Heart left ventricle (tissue), 13 donors: ENCODE results near the gene OR2J1.

Experiments
- POLR2A ChIP-seq, 2 donors: fragments of 450-650 bp; IDR thresholded peaks; one replicate each; pipeline ENCODE4 v1.6.1; 2017; ENCODE audit warnings: antibody characterized with exemption in 2 of 2, mild to moderate bottlenecking in 2 of 2, moderate library complexity in 2 of 2
- TF ChIP-seq, protein P1 (sequence below), 12 donors: fragments of 200-600 bp; sonication (generic) in 4 of 12; IDR thresholded peaks; one replicate each; pipeline versions ENCODE4 v1.5.0 to v1.8.0; 2018 to 2022; ENCODE audit warnings: antibody characterized with exemption in 12 of 12, mild to moderate bottlenecking in 5 of 12
- donor health status: ischemic (EF 13 %, LVEDD 7.1; RV severe dilation, severe dysfunction).
- donor health status: DM: no; HTN: yes; CAD: no.
- donor health status: DM: no; HTN: no; CAD: no.
- donor health status: ischemic (EF 25% LVEDD 6.9; RV normal size, moderate dysfunction).
- donor health status: ischemic (EF 25% LVEDD 5.7; RV mildly dilated, moderate dysfunction).
- donor health status: ischemic (EF 35%, LVEDD 5.7; RV mildly dilated, moderate dysfunction).
- donor health status: nonischemic (EF 11% LVEDD 7.7; RV severe dilation, severe dysfunction).
- donor health status: DM: yes; HTN: yes; CAD: no.
- donor health status: PGD.
- donor health status: ischemic (EF 29% LVEDD 5.4; RV normal size, mild dysfunction).
- donor health status: nonischemic (EF 23%, LVEDD 6.1; RV moderate dilation, normal function).

DNA sequence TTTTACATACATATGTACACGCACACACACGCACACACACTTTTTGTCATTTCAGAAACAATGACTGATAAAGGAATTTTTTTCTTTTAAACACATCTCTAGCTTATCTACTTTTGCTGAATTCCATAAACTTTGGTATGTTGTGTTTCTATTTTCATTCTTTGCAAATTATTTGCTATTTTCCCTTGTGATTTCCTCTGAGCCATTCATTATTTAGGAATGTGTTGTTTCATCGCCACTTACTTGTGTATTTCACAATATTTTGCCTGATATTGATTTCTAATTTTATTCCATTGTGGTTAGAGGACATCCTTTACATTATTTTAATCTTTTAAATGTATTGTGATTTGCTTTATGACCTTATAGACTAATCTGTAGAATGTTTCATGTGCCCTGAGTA is 47.8 kb downstream of the OR2J1 start:
- TF ChIP-seq, protein P1, sequence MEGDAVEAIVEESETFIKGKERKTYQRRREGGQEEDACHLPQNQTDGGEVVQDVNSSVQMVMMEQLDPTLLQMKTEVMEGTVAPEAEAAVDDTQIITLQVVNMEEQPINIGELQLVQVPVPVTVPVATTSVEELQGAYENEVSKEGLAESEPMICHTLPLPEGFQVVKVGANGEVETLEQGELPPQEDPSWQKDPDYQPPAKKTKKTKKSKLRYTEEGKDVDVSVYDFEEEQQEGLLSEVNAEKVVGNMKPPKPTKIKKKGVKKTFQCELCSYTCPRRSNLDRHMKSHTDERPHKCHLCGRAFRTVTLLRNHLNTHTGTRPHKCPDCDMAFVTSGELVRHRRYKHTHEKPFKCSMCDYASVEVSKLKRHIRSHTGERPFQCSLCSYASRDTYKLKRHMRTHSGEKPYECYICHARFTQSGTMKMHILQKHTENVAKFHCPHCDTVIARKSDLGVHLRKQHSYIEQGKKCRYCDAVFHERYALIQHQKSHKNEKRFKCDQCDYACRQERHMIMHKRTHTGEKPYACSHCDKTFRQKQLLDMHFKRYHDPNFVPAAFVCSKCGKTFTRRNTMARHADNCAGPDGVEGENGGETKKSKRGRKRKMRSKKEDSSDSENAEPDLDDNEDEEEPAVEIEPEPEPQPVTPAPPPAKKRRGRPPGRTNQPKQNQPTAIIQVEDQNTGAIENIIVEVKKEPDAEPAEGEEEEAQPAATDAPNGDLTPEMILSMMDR (IDR thresholded peaks at IDR 0.05): no peak
- TF ChIP-seq POLR2A (IDR thresholded peaks at IDR 0.05): no peak
